MM.1S (cell line): ENCODE results near the gene TCF25.

ENCODE experiments used
- EZH2 ChIP-seq: fragments of 300-600 bp; sonication (generic); optimal IDR thresholded peaks from 2 replicates; pipeline ENCODE3; 2017; ENCODE audit warnings: low read depth, mild to moderate bottlenecking, antibody characterized with exemption, low read length, mixed read lengths
- EZH2phosphoT487 ChIP-seq: fragments of 300-600 bp; sonication (generic); IDR thresholded peaks from 2 replicates; pipeline ENCODE4 v1.6.1; 2018; ENCODE audit warnings: antibody characterized with exemption, low read length
- TF ChIP-seq, protein P1 (sequence below): fragments of 300-600 bp; sonication (generic); IDR thresholded peaks from 2 replicates; pipeline ENCODE4 v1.5.1; 2016; ENCODE audit warnings: antibody characterized with exemption, low read length, mixed read lengths

DNA sequence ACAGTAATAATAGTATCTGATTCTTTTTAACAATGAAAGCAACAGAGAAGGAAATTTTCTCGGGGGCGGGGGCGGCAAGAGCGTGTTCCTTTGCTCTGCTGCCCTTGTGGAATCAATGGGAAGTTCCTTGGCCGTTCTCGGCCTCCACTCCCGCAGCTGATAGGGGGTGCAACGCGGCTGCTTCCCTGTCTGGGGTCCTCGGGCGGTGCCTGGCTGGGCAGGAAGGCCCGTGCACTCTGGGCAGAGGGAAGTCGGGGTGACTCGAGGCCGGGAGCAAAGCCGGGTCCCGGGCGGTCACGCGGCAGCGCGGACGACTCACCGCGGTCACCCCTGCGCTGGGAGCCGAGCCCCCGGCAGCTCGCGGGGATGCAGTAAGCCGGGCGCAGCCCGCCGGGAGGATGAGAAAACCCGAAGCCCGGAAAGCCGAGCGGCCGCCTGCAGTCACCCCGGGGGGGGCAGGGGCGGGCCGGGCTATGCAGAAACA lies 52.2 kb downstream of the TCF25 start:
- TF ChIP-seq, protein P1, sequence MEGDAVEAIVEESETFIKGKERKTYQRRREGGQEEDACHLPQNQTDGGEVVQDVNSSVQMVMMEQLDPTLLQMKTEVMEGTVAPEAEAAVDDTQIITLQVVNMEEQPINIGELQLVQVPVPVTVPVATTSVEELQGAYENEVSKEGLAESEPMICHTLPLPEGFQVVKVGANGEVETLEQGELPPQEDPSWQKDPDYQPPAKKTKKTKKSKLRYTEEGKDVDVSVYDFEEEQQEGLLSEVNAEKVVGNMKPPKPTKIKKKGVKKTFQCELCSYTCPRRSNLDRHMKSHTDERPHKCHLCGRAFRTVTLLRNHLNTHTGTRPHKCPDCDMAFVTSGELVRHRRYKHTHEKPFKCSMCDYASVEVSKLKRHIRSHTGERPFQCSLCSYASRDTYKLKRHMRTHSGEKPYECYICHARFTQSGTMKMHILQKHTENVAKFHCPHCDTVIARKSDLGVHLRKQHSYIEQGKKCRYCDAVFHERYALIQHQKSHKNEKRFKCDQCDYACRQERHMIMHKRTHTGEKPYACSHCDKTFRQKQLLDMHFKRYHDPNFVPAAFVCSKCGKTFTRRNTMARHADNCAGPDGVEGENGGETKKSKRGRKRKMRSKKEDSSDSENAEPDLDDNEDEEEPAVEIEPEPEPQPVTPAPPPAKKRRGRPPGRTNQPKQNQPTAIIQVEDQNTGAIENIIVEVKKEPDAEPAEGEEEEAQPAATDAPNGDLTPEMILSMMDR: no peak
- TF ChIP-seq EZH2phosphoT487 (no peak), EZH2 (no peak)
